ENCODE results near the gene GORASP1. TPM values are rescaled to one million over a fixed set of nuclear protein-coding genes. Genes with fewer than 3 reads are reported as not detected.

The GORASP1 gene
- total RNA-seq, 1 experiment from 2014 or later: 58.6 TPM

- Mint-ChIP-seq H3K27me3 (ENCODE audit: unreplicated experiment) (no peaks in the 10 kb centered on the region), H3K4me1 (ENCODE audit: low read depth, unreplicated experiment) (peaks cover 25% of the 10 kb centered on the region), H3K9me3 (ENCODE audit: low read depth, unreplicated experiment) (no peaks in the 10 kb centered on the region), H3K4me3 (ENCODE audit: low read depth, unreplicated experiment) (no peak overlapping the region), H3K27ac (ENCODE audit: unreplicated experiment) (no peak overlapping the region), H3K36me3 (ENCODE audit: insufficient read depth, unreplicated experiment) (peaks cover 7% of the 10 kb centered on the region)
- intact Hi-C loops (cut with micrococcal nuclease; ENCODE audit: unreplicated experiment): no loop called here
- no peak for TF ChIP-seq CTCF (IDR thresholded peaks at IDR 0.05; ENCODE audit: unreplicated experiment)
- no peak for DNase-seq
- CTCF ChIA-PET: interaction anchor here (1.2 kb wide), 1 partner anchor 157 kb away, joined by 3 read pairs; no protein-coding TSS in a partner anchor
- BruUV-seq (replicated peaks): no TSS peak
Observed at GRCh38 chr3:39130693-39131265, 23.4 kb upstream of the GORASP1 start.

GRCh38 chr3:39130026-39130425 is 22.6 kb upstream of the GORASP1 start:
- intact Hi-C loops (cut with micrococcal nuclease; ENCODE audit: unreplicated experiment): no loop called here
- DNase-seq: no peak
- no peak for TF ChIP-seq CTCF (IDR thresholded peaks at IDR 0.05; ENCODE audit: unreplicated experiment)
- peaks cover 10% of the 10 kb centered on the region for H3K36me3 Mint-ChIP-seq (ENCODE audit: insufficient read depth, unreplicated experiment)
- H3K4me3 Mint-ChIP-seq (ENCODE audit: low read depth, unreplicated experiment): no peak overlapping the region
- no peak overlapping the region for H3K27ac Mint-ChIP-seq (ENCODE audit: unreplicated experiment)
- BruUV-seq (replicated peaks): no TSS peak
- CTCF ChIA-PET: interaction anchor here (1.1 kb wide), 1 partner anchor 158 kb away, joined by 3 read pairs; no protein-coding TSS in a partner anchor
- no peaks in the 10 kb centered on the region for H3K9me3 Mint-ChIP-seq (ENCODE audit: low read depth, unreplicated experiment)
- H3K4me1 Mint-ChIP-seq (ENCODE audit: low read depth, unreplicated experiment): peaks cover 32% of the 10 kb centered on the region
- H3K27me3 Mint-ChIP-seq (ENCODE audit: unreplicated experiment): no peaks in the 10 kb centered on the region

GRCh38 chr3:39128951-39129350 is 21.5 kb upstream of the GORASP1 start:
- CTCF ChIA-PET: interaction anchor here (3.4 kb wide), 1 partner anchor 162 kb away, joined by 21 read pairs; no protein-coding TSS in a partner anchor
- intact Hi-C loops (cut with micrococcal nuclease; ENCODE audit: unreplicated experiment): loop anchor here (5.0 kb wide), 1 partner anchor 48 kb away; no protein-coding TSS in a partner anchor
- TF ChIP-seq CTCF (IDR thresholded peaks at IDR 0.05; ENCODE audit: unreplicated experiment): no peak
- H3K9me3 Mint-ChIP-seq (ENCODE audit: low read depth, unreplicated experiment): no peaks in the 10 kb centered on the region
- BruUV-seq (replicated peaks): no TSS peak
- peaks cover 6% of the 10 kb centered on the region for H3K36me3 Mint-ChIP-seq (ENCODE audit: insufficient read depth, unreplicated experiment)
- DNase-seq: no peak
- no peak overlapping the region for H3K27ac Mint-ChIP-seq (ENCODE audit: unreplicated experiment)
- H3K27me3 Mint-ChIP-seq (ENCODE audit: unreplicated experiment): no peaks in the 10 kb centered on the region
- H3K4me3 Mint-ChIP-seq (ENCODE audit: low read depth, unreplicated experiment): no peak overlapping the region
- H3K4me1 Mint-ChIP-seq (ENCODE audit: low read depth, unreplicated experiment): peaks cover 35% of the 10 kb centered on the region

GRCh38 chr3:39127908-39128304 is 20.5 kb upstream of the GORASP1 start:
- no peak overlapping the region for H3K4me3 Mint-ChIP-seq (ENCODE audit: low read depth, unreplicated experiment)
- no peak overlapping the region for H3K27ac Mint-ChIP-seq (ENCODE audit: unreplicated experiment)
- no peak for TF ChIP-seq CTCF (IDR thresholded peaks at IDR 0.05; ENCODE audit: unreplicated experiment)
- H3K27me3 Mint-ChIP-seq (ENCODE audit: unreplicated experiment): no peaks in the 10 kb centered on the region
- H3K9me3 Mint-ChIP-seq (ENCODE audit: low read depth, unreplicated experiment): no peaks in the 10 kb centered on the region
- CTCF ChIA-PET: interaction anchor here (1.0 to 3.4 kb wide), 3 partner anchors 12 to 163 kb away, joined by 4 to 21 read pairs (median 8); no protein-coding TSS in a partner anchor
- peaks cover 6% of the 10 kb centered on the region for H3K36me3 Mint-ChIP-seq (ENCODE audit: insufficient read depth, unreplicated experiment)
- no peak for DNase-seq
- intact Hi-C loops (cut with micrococcal nuclease; ENCODE audit: unreplicated experiment): loop anchor here (2.0 to 5.0 kb wide), 3 partner anchors 13 to 61 kb away; no protein-coding TSS in a partner anchor
- BruUV-seq (replicated peaks): no TSS peak
- peaks cover 31% of the 10 kb centered on the region for H3K4me1 Mint-ChIP-seq (ENCODE audit: low read depth, unreplicated experiment)
